CD4-positive, alpha-beta T cell treated with Interleukin-10 for 1 hour (primary cell): ENCODE data around the gene ULK3.

ENCODE experiments used
- DNase-seq: peaks from one replicate; pipeline ENCODE4 v3.0.0-alpha.2; 2020

Gene ULK3

DNA sequence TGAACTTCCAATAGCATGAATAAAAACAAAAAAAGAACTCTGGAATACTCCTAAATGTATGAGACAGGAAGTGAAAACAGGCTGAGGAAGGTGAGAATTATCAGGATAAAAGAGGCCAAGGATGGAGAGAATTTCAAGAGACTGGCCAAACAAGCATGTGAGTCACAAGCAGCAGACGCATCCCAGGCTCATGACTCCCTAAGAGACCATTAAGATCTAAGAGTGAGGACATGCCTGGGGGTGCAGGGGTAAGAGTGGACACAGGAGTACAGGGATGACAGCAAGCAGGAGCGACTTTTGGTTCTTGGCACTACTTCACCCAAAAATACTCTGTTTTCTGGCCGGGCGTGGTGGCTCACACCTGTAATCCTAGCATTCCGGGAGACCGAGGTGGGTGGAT lies 23.1 kb upstream of the ULK3 start:
- DNase-seq = no peak

DNA sequence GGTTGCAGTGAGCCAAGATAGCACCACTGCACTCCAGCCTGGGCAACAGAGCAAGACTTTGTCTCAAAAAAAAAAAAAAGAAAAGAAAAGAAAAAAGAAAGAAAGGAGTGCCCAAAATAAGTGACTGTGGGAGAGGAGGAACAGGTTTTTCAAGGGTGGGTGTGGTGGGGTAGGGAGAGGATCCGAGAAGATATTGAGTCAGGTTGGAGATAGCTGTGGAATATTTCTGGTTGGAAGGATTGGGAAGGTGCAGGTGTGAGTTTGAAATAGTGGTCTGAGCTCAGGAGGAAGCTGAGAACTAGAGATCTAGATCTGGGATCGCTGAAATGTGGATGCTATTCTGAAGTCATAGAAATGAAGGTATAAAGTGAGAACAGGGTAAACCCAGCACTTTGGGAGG lies 22.4 kb upstream of the ULK3 start:
- no peak for DNase-seq

DNA sequence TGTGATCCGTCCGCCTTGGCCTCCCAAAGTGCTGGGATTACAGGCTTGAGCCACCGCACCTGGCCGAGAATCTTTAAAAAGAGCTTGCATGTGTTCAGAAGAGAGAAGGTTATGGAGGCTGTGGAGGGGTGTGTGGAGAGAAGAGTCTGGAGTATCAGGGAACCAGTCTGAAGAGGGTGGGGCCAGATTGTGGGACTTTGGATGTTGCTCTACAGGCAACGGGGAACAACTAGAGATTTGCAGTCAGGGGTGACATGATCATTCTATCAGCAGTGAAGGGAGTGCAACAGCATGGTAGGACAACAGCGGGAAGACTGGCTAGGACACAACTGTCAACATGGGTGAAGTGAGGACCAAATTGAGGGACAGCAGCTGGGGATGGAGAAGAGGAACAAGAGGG lies 21.3 kb upstream of the ULK3 start:
- DNase-seq = no peak

DNA sequence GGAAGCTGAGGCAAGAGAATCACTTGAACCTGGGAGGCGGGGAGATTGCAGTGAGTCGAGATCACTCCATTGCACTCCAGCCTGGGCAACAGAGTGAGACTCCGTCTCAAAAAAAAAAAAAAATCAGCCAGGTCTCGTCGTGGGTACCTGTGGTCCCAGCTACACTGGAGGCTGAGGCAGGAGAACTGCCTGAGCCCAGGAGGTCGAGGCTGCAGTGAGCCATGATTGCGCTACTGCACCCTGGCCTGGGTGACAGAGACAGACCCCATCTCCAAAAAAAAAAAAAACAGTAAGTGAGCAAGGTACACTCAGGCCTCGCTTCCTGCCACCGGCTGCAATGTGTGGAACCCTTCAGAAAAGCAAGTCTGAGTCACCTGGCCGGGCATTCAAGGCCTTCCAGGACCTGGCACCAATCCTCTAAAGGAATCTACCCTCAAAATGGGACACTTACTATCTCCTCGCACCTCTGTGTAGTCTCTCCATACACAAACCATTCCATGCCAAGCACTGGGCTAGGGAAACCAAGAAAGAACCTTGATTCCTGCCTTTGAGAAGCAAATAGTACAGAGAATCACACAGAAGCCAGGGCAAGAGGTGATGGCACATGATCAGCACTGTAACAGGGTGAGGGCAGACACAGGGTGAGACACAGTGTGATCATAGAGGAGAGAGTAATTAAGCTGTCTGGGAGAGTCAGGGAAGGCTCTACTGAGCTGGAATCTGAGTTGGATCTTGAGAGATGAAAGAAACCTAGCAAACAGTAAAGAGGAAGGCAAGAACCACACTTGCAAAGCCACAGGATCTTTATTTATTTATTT lies 20.5 kb upstream of the ULK3 start:
- DNase-seq = no peak

DNA sequence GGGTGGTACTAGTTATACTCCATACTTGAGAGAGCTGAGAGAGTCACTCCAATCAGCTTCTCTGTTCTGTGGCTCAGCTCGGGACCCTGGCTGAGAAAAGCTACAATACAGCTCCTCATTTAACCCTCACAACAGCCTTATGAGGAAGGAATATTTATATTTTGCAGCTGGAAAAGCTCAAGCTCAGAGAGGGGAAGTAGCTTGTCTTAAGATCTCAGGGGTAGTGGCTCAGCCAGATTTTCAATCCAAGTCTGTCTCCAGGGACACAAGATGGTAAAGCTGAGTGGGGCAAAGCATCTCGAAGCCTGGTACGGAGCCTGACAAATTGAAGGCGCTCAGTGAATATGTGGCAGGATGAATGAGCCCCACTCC lies 15.4 kb upstream of the ULK3 start:
- no peak for DNase-seq

DNA sequence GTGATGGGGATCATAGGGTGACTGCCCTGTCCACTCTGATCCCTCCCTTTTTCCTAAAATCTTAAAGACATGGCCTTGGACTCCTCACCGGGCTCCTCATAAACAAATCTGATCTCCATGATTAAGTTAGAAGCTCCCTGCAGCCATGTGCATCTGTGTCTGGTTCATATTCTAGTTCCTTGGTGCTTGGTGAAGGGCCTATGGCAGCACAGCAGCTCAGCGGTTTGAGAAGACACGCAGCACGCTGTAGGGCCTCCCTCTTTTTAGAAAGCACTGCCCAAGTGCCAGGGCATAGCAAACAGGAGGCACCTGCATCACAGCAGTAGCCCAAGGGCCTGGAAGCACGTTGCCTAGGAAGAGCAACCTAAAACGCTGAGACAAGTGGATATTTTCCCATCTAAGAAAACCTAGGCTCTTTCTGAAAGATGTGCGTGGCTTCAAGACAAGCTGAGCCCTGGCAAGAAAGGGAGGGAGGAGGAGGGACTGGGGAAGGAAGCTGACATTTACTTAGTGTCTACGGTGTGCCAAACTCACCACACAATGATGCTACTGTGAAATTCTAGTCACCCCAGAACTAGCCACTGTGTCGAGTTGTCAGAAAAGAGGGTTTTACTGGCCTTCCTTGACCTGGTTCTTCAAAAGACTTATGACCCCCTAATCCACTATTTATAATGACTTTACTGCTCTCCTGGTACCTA lies 14.9 kb upstream of the ULK3 start:
- DNase-seq = no peak

DNA sequence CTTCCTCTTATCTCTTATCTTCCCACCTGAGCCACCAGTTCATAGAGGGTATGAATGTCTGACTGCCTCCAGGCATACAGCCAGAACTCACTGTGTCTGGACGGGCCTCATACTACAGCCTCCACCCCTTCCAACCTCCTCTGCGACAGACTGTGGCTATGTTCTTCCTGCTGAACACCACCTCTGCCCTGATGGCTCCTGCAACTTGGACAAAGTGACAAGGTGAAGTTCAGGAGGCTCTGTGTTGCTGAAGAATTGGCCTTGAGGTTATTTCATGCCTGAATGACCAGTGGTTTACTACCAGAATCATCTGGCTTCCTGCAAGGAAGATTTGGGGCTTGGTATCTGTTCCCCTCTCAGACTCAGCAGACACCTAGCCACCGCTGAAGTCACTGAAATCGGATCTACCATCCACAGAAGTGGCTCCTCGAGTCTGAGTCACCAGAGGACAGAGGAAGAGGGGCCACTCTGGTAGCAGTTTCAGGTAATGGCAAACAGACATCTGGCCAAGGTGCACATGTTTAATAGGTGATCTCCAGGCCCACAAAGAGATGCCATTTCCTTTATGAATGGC lies 14.2 kb upstream of the ULK3 start:
- no peak for DNase-seq

DNA sequence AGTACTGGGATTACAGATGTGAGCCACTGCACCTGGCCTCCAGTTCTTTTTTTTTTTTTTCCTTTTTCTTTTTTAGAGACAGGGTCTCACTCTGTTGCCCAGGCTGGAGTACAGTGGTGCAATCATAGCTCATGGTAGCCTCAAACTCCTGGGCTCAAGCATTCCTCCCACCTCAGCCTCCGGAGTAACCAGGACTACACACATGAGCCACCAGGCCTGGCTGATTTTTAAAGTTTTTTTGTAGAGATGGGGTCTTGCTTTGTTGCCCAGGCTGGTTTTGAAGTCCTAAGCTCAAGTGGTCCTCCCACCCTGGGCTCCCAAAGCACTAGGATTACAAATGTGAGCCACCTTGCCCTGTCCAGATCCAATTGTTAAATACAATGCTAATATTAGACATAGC lies 13.6 kb upstream of the ULK3 start:
- no peak for DNase-seq

DNA sequence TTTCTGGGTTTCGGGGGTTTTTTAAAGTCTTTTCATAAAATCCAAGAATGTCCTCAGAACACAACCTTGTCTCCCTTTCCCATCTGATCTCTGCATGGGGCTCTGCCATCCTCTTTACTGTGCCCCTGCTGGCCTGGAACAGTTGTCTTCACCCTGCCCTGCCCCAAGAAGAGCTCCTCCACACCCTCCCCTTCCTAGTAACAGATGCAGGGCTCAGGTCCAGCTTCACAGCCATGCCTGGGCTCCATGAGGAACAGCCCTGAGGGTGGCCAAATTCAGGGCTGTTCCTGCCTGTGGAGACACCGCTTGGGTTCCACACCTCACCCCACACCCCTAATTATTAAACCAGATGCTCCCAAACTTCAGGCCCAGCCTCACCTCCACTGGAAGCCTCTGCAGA lies 12.9 kb upstream of the ULK3 start:
- no peak for DNase-seq

DNA sequence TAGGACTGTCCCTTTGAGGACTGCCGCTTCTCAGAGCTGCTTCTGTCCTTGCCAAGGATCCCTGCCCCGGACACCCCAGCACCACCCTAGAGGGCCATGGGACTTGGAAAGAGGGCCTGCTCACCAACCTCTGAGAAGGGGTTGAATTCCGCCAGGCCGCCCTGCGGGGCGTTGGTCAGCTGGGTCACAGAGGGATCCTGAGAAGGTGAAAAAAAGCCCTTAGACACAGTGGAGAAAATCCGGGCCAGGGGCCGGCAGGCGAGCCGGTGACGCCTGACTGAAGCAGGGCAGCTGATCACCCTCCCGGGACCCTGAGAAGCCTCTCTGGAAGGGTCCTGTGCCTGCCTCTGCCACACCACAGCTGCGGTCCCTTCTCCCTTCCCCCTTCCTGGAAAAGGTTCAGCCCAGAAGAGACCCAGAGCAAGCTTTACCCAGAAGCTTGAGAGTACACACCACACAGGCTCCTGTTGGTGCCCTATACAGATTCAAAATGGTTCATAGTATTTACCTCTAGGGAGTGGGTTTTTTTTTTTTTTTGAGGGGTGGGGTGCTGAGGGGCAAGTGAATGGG lies 11.6 kb upstream of the ULK3 start:
- no peak for DNase-seq

DNA sequence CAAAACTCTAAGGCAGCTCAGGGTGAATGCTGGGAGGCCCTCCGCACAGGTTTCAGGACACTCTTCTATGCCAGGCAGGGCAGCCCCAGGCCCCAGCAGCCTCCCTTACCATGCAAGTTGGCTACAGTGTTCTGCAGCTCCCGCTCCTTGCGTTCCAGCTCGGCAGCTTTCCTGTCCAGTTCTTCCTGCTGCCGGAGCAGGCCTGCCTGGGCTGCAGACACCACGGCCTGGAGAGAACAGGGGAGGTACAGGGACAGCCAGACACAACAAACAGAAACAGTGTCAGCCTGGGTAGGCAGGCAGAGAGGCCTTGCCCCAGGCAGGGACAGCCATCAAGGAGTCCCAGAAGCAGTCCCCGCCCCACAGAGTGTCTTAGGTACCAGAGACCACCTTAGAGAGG lies 9.0 kb upstream of the ULK3 start:
- no peak for DNase-seq

DNA sequence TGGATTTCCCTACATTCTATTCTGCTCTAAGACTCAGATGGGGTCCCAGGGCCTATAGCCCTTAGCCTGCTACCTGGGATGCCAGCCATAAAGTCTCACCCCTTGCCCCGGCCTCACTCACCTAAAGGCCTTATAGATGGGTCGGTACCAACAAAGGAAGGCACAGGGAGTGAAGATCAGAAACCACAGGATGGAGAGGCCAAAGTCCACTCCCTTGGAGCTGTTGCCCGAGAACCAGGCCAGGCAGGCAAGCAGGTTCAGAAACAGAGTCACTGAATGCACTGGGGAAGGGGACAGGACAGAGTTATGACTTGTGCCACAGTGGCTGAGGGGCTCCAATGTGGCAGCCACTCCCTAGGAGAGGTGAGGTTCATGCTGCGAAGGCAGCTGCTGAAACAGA lies 7.4 kb upstream of the ULK3 start:
- no peak for DNase-seq

DNA sequence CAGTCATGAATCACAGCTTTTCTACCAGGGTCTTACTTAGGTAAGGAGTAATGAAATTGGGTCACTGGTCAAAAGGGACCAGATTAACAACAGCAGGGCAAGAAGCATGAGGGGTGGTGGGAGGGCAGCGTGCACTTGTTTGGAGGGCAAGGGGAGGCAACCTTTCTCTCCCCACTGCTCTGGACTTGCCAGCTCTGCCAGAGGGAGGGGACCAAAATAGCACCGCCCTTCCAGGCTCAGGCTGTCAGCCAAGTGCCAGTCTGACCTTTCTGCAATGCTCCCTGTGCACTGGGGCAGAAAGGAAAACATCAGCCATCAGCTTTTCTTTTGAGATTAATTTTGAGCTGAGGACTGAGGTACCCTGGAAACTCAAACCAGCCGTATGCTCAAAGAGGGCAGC lies 4.5 kb upstream of the ULK3 start:
- no peak for DNase-seq

DNA sequence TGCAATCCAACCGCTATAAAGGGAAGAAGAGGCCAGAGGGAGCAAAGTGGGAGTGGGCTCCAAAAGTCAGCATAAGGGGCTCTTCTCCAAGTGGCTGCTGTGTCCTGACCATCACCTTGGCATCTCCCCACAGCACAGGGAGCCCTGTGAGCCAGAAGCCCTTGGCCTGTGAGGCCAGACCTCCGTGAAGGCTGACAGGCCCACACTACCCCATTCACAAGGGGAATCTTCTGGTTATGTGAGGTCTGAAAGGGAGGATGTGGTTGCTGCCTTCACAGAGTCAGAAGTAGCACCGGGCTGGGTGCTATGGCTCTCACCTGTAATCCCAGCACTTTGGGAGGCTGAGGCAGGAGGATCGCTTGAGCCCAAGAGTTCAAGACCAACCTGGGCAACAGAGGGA lies 2.6 kb upstream of the ULK3 start:
- DNase-seq = peak; percentile 41

DNA sequence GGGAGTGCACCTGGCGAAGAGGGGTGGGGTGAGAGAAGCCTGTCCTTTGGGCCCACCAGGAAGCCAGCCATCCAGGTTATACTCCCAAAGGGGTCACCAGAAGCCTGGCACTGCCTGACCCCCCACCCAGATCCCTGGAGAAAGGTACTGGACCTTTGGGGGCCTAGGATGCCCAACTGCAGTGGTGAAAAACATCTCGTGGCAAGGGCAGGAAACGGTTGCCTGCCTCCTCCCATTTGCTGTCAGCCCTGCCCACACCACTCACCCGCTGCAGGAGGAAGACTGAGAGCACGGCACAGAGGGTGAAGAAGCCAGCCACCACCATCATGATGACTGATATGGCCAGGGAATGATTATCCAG lies 2.2 kb upstream of the ULK3 start:
- peak; percentile 60 for DNase-seq

DNA sequence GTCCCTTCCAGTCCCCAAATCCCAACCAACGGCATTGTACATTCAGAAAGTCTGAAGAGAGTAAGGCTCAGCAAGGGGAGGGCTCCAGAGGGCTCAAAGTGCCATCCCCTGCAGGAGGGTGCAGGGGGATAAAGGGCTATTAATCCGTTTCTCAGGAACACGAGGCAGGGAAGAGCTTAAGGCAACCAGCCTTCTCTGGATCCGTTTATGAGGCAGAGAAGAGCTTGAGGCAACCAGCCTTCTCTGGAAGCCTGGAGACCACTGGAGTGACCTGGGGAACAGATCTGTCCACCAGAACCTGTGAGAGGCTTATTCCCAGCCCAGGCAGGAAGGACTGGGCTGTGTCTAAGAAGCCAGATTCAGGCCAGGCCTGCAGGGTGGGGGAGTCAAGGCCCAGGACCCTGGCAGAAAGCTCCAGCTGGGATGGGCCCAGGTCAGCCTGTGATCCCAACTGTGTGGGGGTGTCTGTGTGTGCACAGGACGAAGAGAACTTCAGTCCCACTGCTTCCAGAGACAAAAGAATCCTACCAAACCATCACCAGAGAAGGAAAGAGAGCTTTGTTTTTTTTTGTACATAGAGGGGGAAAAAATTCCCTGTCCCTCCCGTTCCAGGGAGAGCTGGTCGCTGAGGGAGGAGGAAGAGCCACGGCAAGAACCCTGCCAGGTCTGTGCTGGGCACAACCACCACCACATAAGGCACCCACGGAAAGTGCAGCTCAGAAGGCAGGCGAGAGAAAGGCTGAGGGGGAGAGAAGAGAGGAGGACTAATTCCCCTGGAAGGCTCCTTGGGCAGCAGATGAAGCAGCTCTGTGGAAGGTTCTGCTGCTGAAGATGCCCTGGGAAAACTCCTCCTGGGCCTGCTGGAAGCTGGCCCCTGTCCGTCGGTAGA lies 1.6 kb upstream of the ULK3 start:
- DNase-seq = no peak

DNA sequence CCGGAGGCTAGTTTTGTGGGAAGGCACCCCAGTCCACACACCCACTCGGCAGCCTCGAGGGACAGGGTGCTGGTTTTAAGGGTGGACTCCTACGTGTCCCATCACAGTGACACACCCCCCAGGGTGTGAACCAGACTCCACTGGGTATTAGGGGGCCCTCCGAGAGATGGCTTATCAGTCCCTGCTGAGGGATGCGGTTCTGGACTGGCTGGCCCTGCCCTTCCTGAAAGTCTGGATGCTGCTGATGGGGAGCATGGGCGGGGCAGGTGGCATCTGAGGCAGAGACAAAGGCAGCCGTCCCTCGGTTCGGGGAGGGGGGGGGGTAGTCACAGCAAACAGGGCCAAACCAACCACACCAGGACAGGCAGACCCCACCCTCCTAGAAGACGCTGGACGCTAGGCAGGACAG lies 939 bp upstream of the ULK3 start:
- DNase-seq = no peak

DNA sequence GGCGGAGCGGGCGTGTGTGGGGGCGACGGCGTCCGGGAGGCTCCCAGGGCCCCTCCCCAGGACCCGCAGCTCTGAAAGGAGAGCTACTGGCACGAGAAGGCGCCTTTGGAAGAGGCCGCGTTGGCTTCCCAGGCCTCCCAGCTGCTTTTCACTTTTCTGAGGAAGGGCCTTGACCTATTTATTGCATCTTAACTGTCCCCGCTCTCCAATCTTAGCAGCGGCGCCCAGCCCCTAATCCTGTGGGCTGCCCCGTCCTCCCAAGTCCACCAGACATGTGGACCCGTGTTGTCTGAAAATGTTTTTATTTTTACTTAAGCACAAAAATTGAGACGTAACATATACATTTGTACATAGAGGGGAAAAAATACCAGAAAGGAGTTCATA lies 481 bp upstream of the ULK3 start:
- no peak for DNase-seq

DNA sequence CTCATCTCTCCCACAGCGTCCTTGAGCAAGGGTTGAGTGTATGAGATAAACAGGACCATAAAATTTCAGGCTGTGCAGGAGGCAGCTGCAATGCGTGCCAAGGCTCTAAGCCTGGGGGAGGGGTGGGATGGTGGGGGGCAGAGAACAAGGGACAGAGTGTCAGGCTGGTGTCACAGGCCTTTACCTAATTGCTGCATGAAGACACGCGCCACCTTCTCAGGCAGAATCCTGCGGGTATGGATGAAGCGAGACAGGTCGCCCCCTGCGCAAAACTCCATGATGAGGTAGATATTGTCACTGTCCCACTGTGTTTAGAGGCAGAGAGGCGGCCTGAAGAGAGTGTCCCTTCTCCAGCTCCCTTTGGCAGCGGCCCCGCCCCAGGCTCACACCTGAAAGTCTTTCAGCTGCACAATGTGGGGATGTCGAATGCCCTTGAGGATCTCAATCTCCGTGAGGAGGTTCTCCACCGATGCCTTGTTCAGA lies 1.0 kb downstream of the ULK3 start:
- no peak for DNase-seq

DNA sequence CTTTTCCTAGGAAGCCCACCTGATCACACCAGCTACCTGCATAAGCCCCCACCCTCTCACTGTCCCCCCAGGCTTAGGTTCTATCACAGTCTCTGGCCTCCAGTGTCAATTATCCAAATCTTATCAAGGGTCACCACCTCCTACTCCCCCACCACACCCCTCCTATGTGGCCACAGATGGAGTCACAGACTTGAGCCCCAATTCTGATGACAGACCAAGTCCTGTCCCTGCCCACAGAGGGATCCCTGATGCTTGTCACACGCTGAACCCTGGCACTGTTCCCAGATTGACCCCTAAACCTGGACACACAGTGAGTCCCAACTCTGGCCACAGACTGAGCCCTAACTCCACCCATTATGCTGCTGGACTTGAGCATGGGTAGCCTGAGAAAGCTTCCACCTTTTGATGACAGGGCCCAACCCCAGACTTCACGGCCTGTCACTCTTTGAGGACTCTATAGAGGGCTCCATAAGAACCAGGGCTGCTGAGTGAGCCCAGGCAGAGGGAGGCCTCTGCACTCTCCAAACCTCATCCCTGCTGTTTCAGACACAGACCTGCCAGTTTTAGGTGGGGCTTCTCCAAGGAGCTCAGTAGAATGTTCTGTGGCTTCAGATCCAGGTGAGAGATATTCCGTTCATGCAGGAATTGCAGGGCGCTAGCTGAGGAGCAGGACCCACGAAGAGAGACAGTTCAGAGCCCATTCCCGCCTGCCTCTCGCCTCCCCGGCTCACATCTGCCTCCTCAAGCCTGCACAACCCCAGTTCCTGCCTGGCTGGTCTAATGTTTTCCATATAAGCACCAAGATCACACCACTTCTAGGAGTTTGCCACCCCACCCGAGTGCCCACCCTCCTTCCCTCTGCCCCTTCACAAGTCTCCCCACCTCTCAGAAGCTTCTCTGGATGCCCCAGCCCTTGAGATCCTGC lies 1.8 kb downstream of the ULK3 start:
- no peak for DNase-seq

DNA sequence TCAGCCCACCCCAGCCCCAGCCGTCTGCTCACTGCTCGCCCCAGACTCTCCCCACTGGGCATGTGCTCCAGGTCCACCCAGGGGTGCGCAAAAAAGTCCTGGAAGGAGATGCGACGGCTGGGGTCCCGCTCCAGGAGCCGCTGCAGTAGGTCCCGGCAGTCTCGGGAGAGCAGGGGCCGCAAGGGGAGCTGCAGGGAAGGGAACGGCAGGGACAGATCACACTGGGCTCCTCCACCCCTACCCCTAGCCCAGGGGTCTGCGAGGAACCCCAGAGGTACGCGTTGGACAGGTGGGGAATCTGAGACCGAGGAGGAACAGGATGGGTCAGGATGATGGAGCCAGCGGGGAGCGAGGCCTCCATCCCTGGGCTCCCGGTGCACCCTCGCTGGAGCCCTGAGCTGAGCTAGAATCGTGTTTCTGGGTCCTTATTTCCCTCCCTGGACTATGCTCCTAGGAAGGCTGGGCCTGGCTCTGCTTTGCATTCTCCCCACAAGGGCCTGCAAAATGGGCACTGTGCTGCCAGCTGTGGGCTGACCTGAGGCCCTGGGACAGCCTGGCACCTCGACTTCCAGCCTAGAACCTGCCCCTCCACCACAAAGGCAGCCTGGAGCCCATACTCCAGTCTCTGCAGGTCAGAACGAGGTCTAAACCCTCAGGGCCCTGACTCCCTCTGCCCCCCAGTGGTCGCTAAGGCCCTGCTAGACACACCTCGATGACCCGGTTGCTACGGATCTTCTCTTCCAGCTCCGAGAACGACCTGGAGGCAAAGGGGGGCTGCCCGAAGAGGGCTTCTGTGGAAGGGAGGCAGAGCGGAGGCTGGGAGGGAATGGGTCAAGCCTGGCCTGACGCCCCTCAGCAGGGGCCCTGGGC lies 3.2 kb downstream of the ULK3 start:
- no peak for DNase-seq
